Measurements from ENCODE around the gene CXCL12. TPM values are rescaled to one million over a fixed set of nuclear protein-coding genes. Genes with fewer than 3 reads are reported as not detected.

The CXCL12 gene
- total RNA-seq, result not detected

GRCh38 chr10:44385026-44385695, at the start of gene CXCL12:
TSS of gene CXCL12 (minus strand) at chr10:44385097. CDS start at chr10:44385005, 92 bp downstream.

